GM12878 (cell line): ENCODE results near the gene UBE2F. TPM values are rescaled to one million over a fixed set of nuclear protein-coding genes. Genes with fewer than 3 reads are reported as not detected.

ENCODE experiments used
- BHLHE40 ChIP-seq, 2 experiments: fragments of 450-650 bp in 1 of 2; IDR thresholded peaks; 2 replicates each; pipeline ENCODE4 v1.6.1; 2011 to 2017; ENCODE audit warnings: low read depth in 2 of 2, borderline replicate concordance in 1 of 2, improper control_type of control experiment in 1 of 2, low read length in 1 of 2, mild to moderate bottlenecking in 1 of 2
- DPF2 ChIP-seq: fragments of 450-650 bp; IDR thresholded peaks from 2 replicates; pipeline ENCODE4 v1.6.1; 2017; ENCODE audit warnings: mild to moderate bottlenecking
- EGR1 ChIP-seq, 2 experiments: IDR thresholded peaks; 1 replicate in 1 of 2; 2 replicates in 1 of 2; pipeline ENCODE4 v1.6.1; 2011 to 2012; ENCODE audit warnings: low read depth in 2 of 2, low read length in 2 of 2, borderline replicate concordance in 1 of 2, mild to moderate bottlenecking in 1 of 2, moderate library complexity in 1 of 2
- EZH2 ChIP-seq: IDR thresholded peaks from 2 replicates; pipeline ENCODE4 v1.6.1; 2012; ENCODE audit warnings: low read depth, mild to moderate bottlenecking, control low read depth, inconsistent platforms, low read length, borderline replicate concordance; ENCODE audit not compliant: control insufficient read depth
- NFXL1 ChIP-seq: fragments of 450-650 bp; IDR thresholded peaks from 2 replicates; pipeline ENCODE4 v1.6.1; 2017; ENCODE audit warnings: antibody characterized with exemption, mild to moderate bottlenecking, borderline replicate concordance
- PAX5 ChIP-seq: IDR thresholded peaks from 2 replicates; pipeline ENCODE4 v1.6.1; 2011; ENCODE audit warnings: low read depth, low read length, borderline replicate concordance
- POLR2A ChIP-seq: IDR thresholded peaks from 2 replicates; pipeline ENCODE4 v1.6.1; 2011; ENCODE audit warnings: low read depth, mild to moderate bottlenecking, low read length
- SMARCA5 ChIP-seq: fragments of 450-650 bp; IDR thresholded peaks from 2 replicates; pipeline ENCODE4 v1.6.1; 2017; ENCODE audit warnings: mild to moderate bottlenecking
- TCF12 ChIP-seq: IDR thresholded peaks from 2 replicates; pipeline ENCODE4 v1.6.1; 2011; ENCODE audit warnings: low read depth, mild to moderate bottlenecking, low read length
- ZZZ3 ChIP-seq: IDR thresholded peaks from 2 replicates; pipeline ENCODE4 v1.6.1; 2011; ENCODE audit warnings: low read depth; ENCODE audit not compliant: control insufficient read depth, insufficient read length
- polyA plus RNA-seq, 11 experiments: library from polyadenylated mRNA; depleted of rRNA in 4 of 11; unstranded in 6 of 11; stranded (reverse) in 5 of 11; fragments of >200 nt; fragmentation: Nextera tagmentation in 4 of 11; fragmentation: Illumina TruSeq in 1 of 11; extraction: Ambion mirVana in 4 of 11; extraction: Trizol in 1 of 11; gene quantifications; 1 replicate in 1 of 11; 2 replicates in 10 of 11; pipeline versions ENCODE4 v1.2.1 to v1.2.3, GENCODE V29; 2011 to 2016; ENCODE audit warnings: inconsistent platforms in 2 of 11, missing spikeins in 2 of 11, low read depth in 1 of 11
- total RNA-seq, 4 experiments: library from RNA; depleted of rRNA in 3 of 4; stranded (reverse); fragments of >200 nt in 3 of 4; fragmentation: Illumina TruSeq in 1 of 4; extraction: Trizol in 1 of 4; gene quantifications; 2 replicates each; pipeline versions ENCODE4 v1.2.1 to v1.2.3, GENCODE V29; 2013 to 2021
- TF ChIP-seq, protein P1 (sequence below): fragments of 450-650 bp; formaldehyde crosslinking; IDR thresholded peaks from 2 replicates; pipeline ENCODE4 v1.4.0; 2022; ENCODE audit warnings: mild to moderate bottlenecking, moderate library complexity
- TF ChIP-seq, protein P2 (sequence below): fragments of 450-650 bp; IDR thresholded peaks from 2 replicates; pipeline ENCODE4 v1.6.1; 2017; ENCODE audit warnings: mild to moderate bottlenecking, moderate library complexity
- TF ChIP-seq, protein P3 (sequence below): IDR thresholded peaks from 2 replicates; pipeline ENCODE4 v1.6.1; 2012; ENCODE audit warnings: improper control_type of control experiment, low read depth, low read length; ENCODE audit not compliant: insufficient replicate concordance
- TF ChIP-seq, protein P4 (sequence below): IDR thresholded peaks from 2 replicates; pipeline ENCODE4 v1.6.1; 2011; ENCODE audit warnings: borderline replicate concordance, low read depth, mild to moderate bottlenecking, moderate library complexity, mixed read lengths, low read length; ENCODE audit not compliant: insufficient read depth; ENCODE audit errors: extremely low read length

The UBE2F gene
- total and polyA plus RNA-seq, 10 of the 15 experiments (the other 5 are each of a cell fraction or from before 2014, with no cell fraction given), result 12.3 to 64.4 (median 31.5) TPM

DNA sequence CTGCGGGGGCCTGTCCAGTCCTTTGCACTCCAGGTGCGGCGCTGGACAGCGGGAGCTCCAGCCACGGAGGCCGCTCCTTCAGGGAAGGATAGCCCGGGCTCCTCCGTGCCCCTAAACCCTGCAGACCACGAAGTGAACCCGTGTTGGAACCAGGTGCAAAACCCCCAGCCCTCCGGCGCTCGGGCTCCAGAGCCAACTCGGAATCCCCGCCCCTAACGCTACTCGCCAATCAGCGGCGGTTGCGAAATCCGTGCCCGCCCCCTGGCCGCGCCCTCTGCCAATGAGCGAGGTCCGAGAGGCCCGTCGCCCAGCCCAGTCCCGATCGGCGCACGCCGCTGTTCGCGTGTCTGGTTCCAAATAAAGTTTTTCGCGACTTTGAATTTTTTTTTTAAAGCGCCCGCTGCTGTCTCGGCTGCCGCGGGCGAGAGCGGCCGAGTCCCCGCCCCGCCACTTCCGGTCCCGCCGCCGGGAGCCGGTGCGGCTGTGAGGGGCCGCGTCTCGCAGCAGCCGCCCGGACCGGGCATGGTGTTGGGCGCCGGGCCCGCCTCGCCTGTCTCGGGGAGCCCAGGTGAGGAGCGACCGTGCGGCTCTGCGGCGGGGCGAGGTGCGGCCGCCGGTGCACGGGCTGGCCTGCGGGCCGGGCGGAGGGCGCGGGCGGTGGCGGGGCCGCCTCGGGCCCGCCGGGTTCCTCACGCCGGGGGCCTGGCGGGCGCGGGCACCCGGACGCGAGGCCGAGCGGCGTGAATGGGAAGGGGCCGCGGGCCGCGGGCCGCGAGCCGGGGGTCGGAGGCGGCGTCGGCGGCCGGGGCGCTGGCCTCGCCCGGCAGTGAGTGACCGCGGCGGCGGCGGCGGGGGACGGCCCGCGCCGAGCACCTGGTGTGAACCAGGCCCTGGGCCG is at the start of gene UBE2F (continued):
- TF ChIP-seq ZZZ3 (no peak), BHLHE40 (IDR thresholded peaks at IDR 0.05; ENCODE audit: borderline replicate concordance in 1 of 2, low read depth in 2 of 2, low read length in 1 of 2) (peak; percentile 90 to 95), TCF12 (0 out of 2 replicates have a peak, but pooled peaks have one; percentile 14), EZH2 (no peak), NFXL1 (no peak), EGR1 (IDR thresholded peaks at IDR 0.05; ENCODE audit: borderline replicate concordance in 1 of 2, low read depth in 2 of 2, low read length in 2 of 2) (peak in 1 of 2 experiments; percentile 26; a peak in 1 of 3 replicates), PAX5 (no peak), POLR2A (peak; percentile 78), DPF2 (no peak), SMARCA5 (peak; percentile 72)
- TF ChIP-seq, protein P1, sequence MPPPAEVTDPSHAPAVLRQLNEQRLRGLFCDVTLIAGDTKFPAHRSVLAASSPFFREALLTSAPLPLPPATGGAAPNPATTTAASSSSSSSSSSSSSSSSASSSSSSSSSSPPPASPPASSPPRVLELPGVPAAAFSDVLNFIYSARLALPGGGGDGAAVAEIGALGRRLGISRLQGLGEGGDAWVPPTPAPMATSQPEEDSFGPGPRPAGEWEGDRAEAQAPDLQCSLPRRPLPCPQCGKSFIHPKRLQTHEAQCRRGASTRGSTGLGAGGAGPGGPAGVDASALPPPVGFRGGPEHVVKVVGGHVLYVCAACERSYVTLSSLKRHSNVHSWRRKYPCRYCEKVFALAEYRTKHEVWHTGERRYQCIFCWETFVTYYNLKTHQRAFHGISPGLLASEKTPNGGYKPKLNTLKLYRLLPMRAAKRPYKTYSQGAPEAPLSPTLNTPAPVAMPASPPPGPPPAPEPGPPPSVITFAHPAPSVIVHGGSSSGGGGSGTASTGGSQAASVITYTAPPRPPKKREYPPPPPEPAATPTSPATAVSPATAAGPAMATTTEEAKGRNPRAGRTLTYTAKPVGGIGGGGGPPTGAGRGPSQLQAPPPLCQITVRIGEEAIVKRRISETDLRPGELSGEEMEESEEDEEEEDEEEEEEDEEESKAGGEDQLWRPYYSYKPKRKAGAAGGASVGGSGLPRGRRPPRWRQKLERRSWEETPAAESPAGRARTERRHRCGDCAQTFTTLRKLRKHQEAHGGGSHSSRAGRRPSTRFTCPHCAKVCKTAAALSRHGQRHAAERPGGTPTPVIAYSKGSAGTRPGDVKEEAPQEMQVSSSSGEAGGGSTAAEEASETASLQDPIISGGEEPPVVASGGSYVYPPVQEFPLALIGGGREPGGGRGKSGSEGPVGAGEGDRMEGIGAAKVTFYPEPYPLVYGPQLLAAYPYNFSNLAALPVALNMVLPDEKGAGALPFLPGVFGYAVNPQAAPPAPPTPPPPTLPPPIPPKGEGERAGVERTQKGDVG (CRISPR knock-in tag), result no peak
- TF ChIP-seq, protein P2, sequence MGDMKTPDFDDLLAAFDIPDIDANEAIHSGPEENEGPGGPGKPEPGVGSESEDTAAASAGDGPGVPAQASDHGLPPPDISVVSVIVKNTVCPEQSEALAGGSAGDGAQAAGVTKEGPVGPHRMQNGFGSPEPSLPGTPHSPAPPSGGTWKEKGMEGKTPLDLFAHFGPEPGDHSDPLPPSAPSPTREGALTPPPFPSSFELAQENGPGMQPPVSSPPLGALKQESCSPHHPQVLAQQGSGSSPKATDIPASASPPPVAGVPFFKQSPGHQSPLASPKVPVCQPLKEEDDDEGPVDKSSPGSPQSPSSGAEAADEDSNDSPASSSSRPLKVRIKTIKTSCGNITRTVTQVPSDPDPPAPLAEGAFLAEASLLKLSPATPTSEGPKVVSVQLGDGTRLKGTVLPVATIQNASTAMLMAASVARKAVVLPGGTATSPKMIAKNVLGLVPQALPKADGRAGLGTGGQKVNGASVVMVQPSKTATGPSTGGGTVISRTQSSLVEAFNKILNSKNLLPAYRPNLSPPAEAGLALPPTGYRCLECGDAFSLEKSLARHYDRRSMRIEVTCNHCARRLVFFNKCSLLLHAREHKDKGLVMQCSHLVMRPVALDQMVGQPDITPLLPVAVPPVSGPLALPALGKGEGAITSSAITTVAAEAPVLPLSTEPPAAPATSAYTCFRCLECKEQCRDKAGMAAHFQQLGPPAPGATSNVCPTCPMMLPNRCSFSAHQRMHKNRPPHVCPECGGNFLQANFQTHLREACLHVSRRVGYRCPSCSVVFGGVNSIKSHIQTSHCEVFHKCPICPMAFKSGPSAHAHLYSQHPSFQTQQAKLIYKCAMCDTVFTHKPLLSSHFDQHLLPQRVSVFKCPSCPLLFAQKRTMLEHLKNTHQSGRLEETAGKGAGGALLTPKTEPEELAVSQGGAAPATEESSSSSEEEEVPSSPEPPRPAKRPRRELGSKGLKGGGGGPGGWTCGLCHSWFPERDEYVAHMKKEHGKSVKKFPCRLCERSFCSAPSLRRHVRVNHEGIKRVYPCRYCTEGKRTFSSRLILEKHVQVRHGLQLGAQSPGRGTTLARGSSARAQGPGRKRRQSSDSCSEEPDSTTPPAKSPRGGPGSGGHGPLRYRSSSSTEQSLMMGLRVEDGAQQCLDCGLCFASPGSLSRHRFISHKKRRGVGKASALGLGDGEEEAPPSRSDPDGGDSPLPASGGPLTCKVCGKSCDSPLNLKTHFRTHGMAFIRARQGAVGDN, result peak; percentile 23; the same call in 1 of the 2 replicates
- TF ChIP-seq, protein P3, sequence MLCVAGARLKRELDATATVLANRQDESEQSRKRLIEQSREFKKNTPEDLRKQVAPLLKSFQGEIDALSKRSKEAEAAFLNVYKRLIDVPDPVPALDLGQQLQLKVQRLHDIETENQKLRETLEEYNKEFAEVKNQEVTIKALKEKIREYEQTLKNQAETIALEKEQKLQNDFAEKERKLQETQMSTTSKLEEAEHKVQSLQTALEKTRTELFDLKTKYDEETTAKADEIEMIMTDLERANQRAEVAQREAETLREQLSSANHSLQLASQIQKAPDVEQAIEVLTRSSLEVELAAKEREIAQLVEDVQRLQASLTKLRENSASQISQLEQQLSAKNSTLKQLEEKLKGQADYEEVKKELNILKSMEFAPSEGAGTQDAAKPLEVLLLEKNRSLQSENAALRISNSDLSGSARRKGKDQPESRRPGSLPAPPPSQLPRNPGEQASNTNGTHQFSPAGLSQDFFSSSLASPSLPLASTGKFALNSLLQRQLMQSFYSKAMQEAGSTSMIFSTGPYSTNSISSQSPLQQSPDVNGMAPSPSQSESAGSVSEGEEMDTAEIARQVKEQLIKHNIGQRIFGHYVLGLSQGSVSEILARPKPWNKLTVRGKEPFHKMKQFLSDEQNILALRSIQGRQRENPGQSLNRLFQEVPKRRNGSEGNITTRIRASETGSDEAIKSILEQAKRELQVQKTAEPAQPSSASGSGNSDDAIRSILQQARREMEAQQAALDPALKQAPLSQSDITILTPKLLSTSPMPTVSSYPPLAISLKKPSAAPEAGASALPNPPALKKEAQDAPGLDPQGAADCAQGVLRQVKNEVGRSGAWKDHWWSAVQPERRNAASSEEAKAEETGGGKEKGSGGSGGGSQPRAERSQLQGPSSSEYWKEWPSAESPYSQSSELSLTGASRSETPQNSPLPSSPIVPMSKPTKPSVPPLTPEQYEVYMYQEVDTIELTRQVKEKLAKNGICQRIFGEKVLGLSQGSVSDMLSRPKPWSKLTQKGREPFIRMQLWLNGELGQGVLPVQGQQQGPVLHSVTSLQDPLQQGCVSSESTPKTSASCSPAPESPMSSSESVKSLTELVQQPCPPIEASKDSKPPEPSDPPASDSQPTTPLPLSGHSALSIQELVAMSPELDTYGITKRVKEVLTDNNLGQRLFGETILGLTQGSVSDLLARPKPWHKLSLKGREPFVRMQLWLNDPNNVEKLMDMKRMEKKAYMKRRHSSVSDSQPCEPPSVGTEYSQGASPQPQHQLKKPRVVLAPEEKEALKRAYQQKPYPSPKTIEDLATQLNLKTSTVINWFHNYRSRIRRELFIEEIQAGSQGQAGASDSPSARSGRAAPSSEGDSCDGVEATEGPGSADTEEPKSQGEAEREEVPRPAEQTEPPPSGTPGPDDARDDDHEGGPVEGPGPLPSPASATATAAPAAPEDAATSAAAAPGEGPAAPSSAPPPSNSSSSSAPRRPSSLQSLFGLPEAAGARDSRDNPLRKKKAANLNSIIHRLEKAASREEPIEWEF, result no peak
- TF ChIP-seq, protein P4, sequence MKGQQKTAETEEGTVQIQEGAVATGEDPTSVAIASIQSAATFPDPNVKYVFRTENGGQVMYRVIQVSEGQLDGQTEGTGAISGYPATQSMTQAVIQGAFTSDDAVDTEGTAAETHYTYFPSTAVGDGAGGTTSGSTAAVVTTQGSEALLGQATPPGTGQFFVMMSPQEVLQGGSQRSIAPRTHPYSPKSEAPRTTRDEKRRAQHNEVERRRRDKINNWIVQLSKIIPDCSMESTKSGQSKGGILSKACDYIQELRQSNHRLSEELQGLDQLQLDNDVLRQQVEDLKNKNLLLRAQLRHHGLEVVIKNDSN, result no peak
